K562 (cell line): ENCODE results near the gene FKBP7. TPM values are rescaled to one million over a fixed set of nuclear protein-coding genes. Genes with fewer than 3 reads are reported as not detected.

Experiments used
- ATAC-seq: fragments of 200-7000 bp; cut with Tn5 transposase; 3 replicates; pipeline ENCODE4 v1.9.1; 2020; ENCODE audit warnings: moderate library complexity
- BruUV-seq: library from RNA; stranded (reverse); fragments of 400-500 nt; replicated peaks from 2 replicates; lab custom pipeline; 2021; lab: Mats Ljungman, UMichigan
- CTCF ChIA-PET: fragments of 300-600 bp; formaldehyde crosslinking; extraction: SDS; loops from one replicate; lab custom pipeline; 2021; ENCODE audit warnings: low intra/inter-chr PET ratio; lab: Yijun Ruan, JAX
- POLR2A ChIA-PET: fragments of 300-600, 350-650 bp; sonication (Branson Sonifier 250); formaldehyde crosslinking; extraction: SDS; loops from one replicate; lab custom pipeline; 2021; ENCODE audit warnings: antibody characterized with exemption, inconsistent platforms; lab: Yijun Ruan, JAX
- DNase-seq, 4 experiments: peaks; one replicate each; pipeline versions ENCODE4 v3.0.0 to v3.0.0-alpha.2; 2011 to 2018; ENCODE audit warnings: low spot score in 3 of 4, mixed read lengths in 3 of 4; ENCODE audit errors: extremely low read depth in 1 of 4
- FAIRE-seq: peaks from 2 replicates; lab custom pipeline; 2011; peaks lifted over from hg19 to GRCh38; lab: Jason Lieb, UNC
- H2AFZ ChIP-seq: 2 replicates; pipeline ENCODE4 v1.6.0; 2011; ENCODE audit warnings: low read depth, low read length, control low read depth, inconsistent platforms
- H3K27ac ChIP-seq: fragments of 200-600 bp; 3 replicates; pipeline ENCODE4 v1.8.0; 2011; ENCODE audit warnings: low read depth, mild to moderate bottlenecking, control low read depth, inconsistent platforms, low read length, moderate library complexity, mixed read lengths; ENCODE audit errors: extremely low read depth
- H3K27me3 ChIP-seq, 2 experiments: fragments of 300-600 bp in 1 of 2; 2 replicates in 1 of 2; 3 replicates in 1 of 2; pipeline versions ENCODE4 v1.6.0 to v1.8.0; 2011; ENCODE audit warnings: inconsistent platforms in 2 of 2, low read length in 2 of 2, mild to moderate bottlenecking in 1 of 2, mixed read lengths in 1 of 2, moderate library complexity in 1 of 2; ENCODE audit not compliant: control insufficient read depth in 2 of 2, insufficient read depth in 2 of 2
- H3K36me3 ChIP-seq: fragments of 300-600 bp; 3 replicates; pipeline ENCODE4 v1.8.0; 2011; ENCODE audit warnings: mild to moderate bottlenecking, low read length, inconsistent platforms; ENCODE audit not compliant: control insufficient read depth, insufficient read depth
- H3K4me1 ChIP-seq, 2 experiments: fragments of 200-600 bp in 1 of 2; replicated peaks in 1 of 2; 2 replicates in 1 of 2; 3 replicates in 1 of 2; pipeline versions ENCODE4 v1.5.1 to v1.8.0; 2011; ENCODE audit warnings: inconsistent platforms in 2 of 2, low read length in 2 of 2, mild to moderate bottlenecking in 1 of 2, mixed read lengths in 1 of 2, moderate library complexity in 1 of 2; ENCODE audit not compliant: control insufficient read depth in 2 of 2, insufficient read depth in 2 of 2
- H3K4me2 ChIP-seq: 2 replicates; pipeline ENCODE4 v1.6.1; 2011; ENCODE audit warnings: low read length, control low read depth, inconsistent platforms, mixed read lengths; ENCODE audit not compliant: insufficient read depth
- H3K4me3 ChIP-seq: fragments of 200-600 bp; sonication (generic), shearing (Covaris generic); 2 replicates; pipeline ENCODE4 v1.5.1; 2016; ENCODE audit warnings: control low read depth, inconsistent platforms
- H3K79me2 ChIP-seq: fragments of 200-600 bp; 3 replicates; pipeline ENCODE4 v1.8.0; 2011; ENCODE audit warnings: low read length, inconsistent platforms; ENCODE audit not compliant: control insufficient read depth, insufficient read depth
- H3K9ac ChIP-seq, 2 experiments: 2 replicates each; pipeline versions ENCODE4 v1.6.0 to v1.6.1; 2011; ENCODE audit warnings: low read depth in 2 of 2, low read length in 2 of 2, control low read depth in 1 of 2, inconsistent platforms in 1 of 2, mild to moderate bottlenecking in 1 of 2, mixed read lengths in 1 of 2; ENCODE audit not compliant: insufficient read depth in 1 of 2
- H3K9me1 ChIP-seq: one replicate; pipeline ENCODE4 v1.6.0; 2011; ENCODE audit warnings: inconsistent platforms, mild to moderate bottlenecking, low read length, moderate library complexity; ENCODE audit not compliant: control insufficient read depth, insufficient read depth
- H3K9me3 ChIP-seq: replicated peaks from 2 replicates; pipeline ENCODE4 v1.5.1; 2011; ENCODE audit warnings: low read depth, low read length, inconsistent platforms; ENCODE audit not compliant: control insufficient read depth, insufficient read depth
- H4K20me1 ChIP-seq: replicated peaks from 2 replicates; pipeline ENCODE4 v1.6.1; 2011; ENCODE audit warnings: low read length, inconsistent platforms, mixed read lengths; ENCODE audit not compliant: control insufficient read depth, insufficient read depth
- CC2D1A ChIP-seq: fragments of 450-650 bp; IDR thresholded peaks from 2 replicates; pipeline ENCODE4 v1.6.1; 2017; ENCODE audit warnings: mild to moderate bottlenecking
- CREB1 ChIP-seq, 2 experiments: sonication (generic) in 1 of 2; formaldehyde crosslinking in 1 of 2; IDR thresholded peaks; 2 replicates each; pipeline versions ENCODE4 v1.6.1 to v1.8.0; 2012 to 2022; ENCODE audit warnings: inconsistent platforms in 1 of 2, mild to moderate bottlenecking in 1 of 2, missing genetic modification reagents in 1 of 2, moderate library complexity in 1 of 2
- FOXO4 ChIP-seq: fragments of 450-650 bp; formaldehyde crosslinking; IDR thresholded peaks from 2 replicates; pipeline ENCODE4 v1.4.0; 2020; ENCODE audit warnings: mild to moderate bottlenecking, moderate library complexity
- KDM1A ChIP-seq, 2 experiments: fragments of 450-650 bp; IDR thresholded peaks; 2 replicates each; pipeline ENCODE4 v1.6.1; 2016; ENCODE audit warnings: mild to moderate bottlenecking in 2 of 2
- LCOR ChIP-seq: sonication (generic); formaldehyde crosslinking; IDR thresholded peaks from 2 replicates; pipeline ENCODE4 v1.8.0; 2022; ENCODE audit warnings: mild to moderate bottlenecking, missing genetic modification reagents
- MTF1 ChIP-seq: fragments of 250-450 bp; sonication (Bioruptor Pico); IDR thresholded peaks from 2 replicates; pipeline ENCODE4 v1.9.0; 2021; ENCODE audit warnings: moderate library complexity, mild to moderate bottlenecking, inconsistent platforms, borderline replicate concordance
- STAT6 ChIP-seq: sonication (generic); formaldehyde crosslinking; IDR thresholded peaks from 2 replicates; pipeline ENCODE4 v1.8.1; 2023; ENCODE audit warnings: mild to moderate bottlenecking, missing genetic modification reagents
- TCF3 ChIP-seq: sonication (generic); formaldehyde crosslinking; IDR thresholded peaks from 2 replicates; pipeline ENCODE4 v1.4.0; 2020; ENCODE audit warnings: mild to moderate bottlenecking, missing genetic modification reagents
- TRIM28 ChIP-seq: fragments of 450-650 bp; IDR thresholded peaks from 2 replicates; pipeline ENCODE4 v1.6.1; 2017
- WHSC1 ChIP-seq: IDR thresholded peaks from one replicate; pipeline ENCODE4 v1.6.1; 2012; ENCODE audit warnings: low read length, control low read depth, inconsistent platforms
- ZBED1 ChIP-seq: IDR thresholded peaks from 2 replicates; pipeline ENCODE4 v1.6.1; 2014
- ZBTB12 ChIP-seq: fragments of 250-450 bp; sonication (Bioruptor Pico); IDR thresholded peaks from 2 replicates; pipeline ENCODE4 v1.4.0; 2020
- ZNF134 ChIP-seq: fragments of 250-450 bp; sonication (Bioruptor Pico); conservative IDR thresholded peaks from 2 replicates; pipeline ENCODE4 v1.4.0; 2020
- ZNF175 ChIP-seq: fragments of 200-800 bp; sonication (Bioruptor generic); IDR thresholded peaks from 2 replicates; pipeline ENCODE4 v1.6.1; 2016; ENCODE audit warnings: low read depth, mild to moderate bottlenecking, missing genetic modification characterization, missing compliant biosample characterization
- ZNF224 ChIP-seq: sonication (generic); formaldehyde crosslinking; IDR thresholded peaks from 2 replicates; pipeline ENCODE4 v1.8.0; 2022; ENCODE audit warnings: mild to moderate bottlenecking, missing genetic modification reagents
- ZNF449 ChIP-seq: fragments of 250-450 bp; sonication (Bioruptor Pico); IDR thresholded peaks from 2 replicates; pipeline ENCODE4 v1.8.0; 2022; ENCODE audit warnings: moderate library complexity, mild to moderate bottlenecking, inconsistent platforms
- ZNF668 ChIP-seq: fragments of 250-450 bp; sonication (Bioruptor Pico); IDR thresholded peaks from 2 replicates; pipeline ENCODE4 v1.8.0; 2022; ENCODE audit warnings: mild to moderate bottlenecking, inconsistent platforms
- ZZZ3 ChIP-seq: fragments of 450-650 bp; IDR thresholded peaks from 2 replicates; pipeline ENCODE4 v1.6.1; 2016; ENCODE audit warnings: antibody characterized with exemption, mild to moderate bottlenecking, moderate library complexity
- WGBS: fragments of 100-300 bp; shearing (Covaris generic); methylation state at CpG from one replicate; pipeline ENCODE4 v1.1.6; 2016; ENCODE audit warnings: low coverage, mixed read lengths; ENCODE audit not compliant: insufficient coverage; ENCODE audit errors: missing lambda C conversion rate; 5-methylcytosine and 5-hydroxymethylcytosine counted together
- in situ Hi-C: fragments of 300-500 bp; cut with MboI; formaldehyde crosslinking; loops from 4 replicates; pipeline ENCODE4 v1.15.0; 2018; ENCODE audit warnings: inconsistent platforms, mixed read lengths
- intact Hi-C: fragments of 100-400 bp; cut with micrococcal nuclease; formaldehyde crosslinking; loops from 2 replicates; pipeline ENCODE4 v1.14.2; 2022
- polyA plus RNA-seq, 8 experiments: library from polyadenylated mRNA; depleted of rRNA in 4 of 8; stranded (reverse) in 5 of 8; unstranded in 3 of 8; fragments of >200 nt; fragmentation: Nextera tagmentation in 2 of 8; fragmentation: Illumina TruSeq in 1 of 8; extraction: Ambion mirVana in 2 of 8; extraction: Trizol in 1 of 8; gene quantifications; 2 replicates each; pipeline versions ENCODE4 v1.2.1 to v1.2.3, GENCODE V29; 2011 to 2014; ENCODE audit warnings: inconsistent platforms in 1 of 8, missing spikeins in 1 of 8
- total RNA-seq, 7 experiments: library from RNA; depleted of rRNA in 6 of 7; stranded (reverse); fragments of >200 nt in 6 of 7; fragmentation: Illumina TruSeq in 2 of 7; extraction: Trizol in 2 of 7; gene quantifications; 2 replicates each; pipeline versions ENCODE4 v1.2.1 to v1.2.3, GENCODE V29; 2011 to 2021; ENCODE audit warnings: low replicate concordance in 1 of 7

The FKBP7 gene
- total and polyA plus RNA-seq, 9 of the 15 experiments (the other 6 are each of a cell fraction or from before 2014, with no cell fraction given), result 6.1 to 23.2 (median 19.0) TPM

- FAIRE-seq (no peak), DNase-seq (peak in 3 of 4 experiments; percentile 26 to 41 (median 30)), ATAC-seq (peak; percentile 18; the same call in 2 of the 3 replicates)
- peaks cover 1 to 5% of the 10 kb centered on the region in 2 experiments; a peak in 4 of 5 replicates for H3K4me1 ChIP-seq
- WGBS, result 17% methylated on average over 2 of the region's 2 CpGs
- no peak overlapping the region for H3K27ac ChIP-seq
- H3K4me2 ChIP-seq, result no peak overlapping the region
- peaks cover 13% of the 10 kb centered on the region for H3K79me2 ChIP-seq
- H2AFZ ChIP-seq, result no peak overlapping the region
- H3K9me1 ChIP-seq, result no peaks in the 10 kb centered on the region
- H4K20me1 ChIP-seq, result no peaks in the 10 kb centered on the region
- in situ Hi-C loops (no loop called here), intact Hi-C loops (loop anchor here (10.0 kb wide), 2 partner anchors 291 to 1531 kb away; partner anchors contain the start of gene CWC22)
- H3K27me3 ChIP-seq, result no peaks in the 10 kb centered on the region
- no peaks in the 10 kb centered on the region for H3K9me3 ChIP-seq
- no peaks in the 10 kb centered on the region for H3K36me3 ChIP-seq
- no peak overlapping the region for H3K4me3 ChIP-seq
- BruUV-seq, result no TSS peak
- ChIA-PET CTCF (no interaction called here), POLR2A (no interaction called here)
- no peak overlapping the region for H3K9ac ChIP-seq
- no peak for TF ChIP-seq ZNF449
- TF ChIP-seq ZZZ3, result no peak
- 0 out of 2 replicates have a peak, but pooled peaks have one; percentile 46 for TF ChIP-seq ZNF134 (CRISPR knock-in tag)
- TF ChIP-seq ZNF224, result no peak
- TF ChIP-seq LCOR, result no peak
- TF ChIP-seq MTF1 (CRISPR knock-in tag), result no peak
- TF ChIP-seq TRIM28, result no peak
- TF ChIP-seq WHSC1, result no peak
- TF ChIP-seq ZNF668 (CRISPR knock-in tag), result no peak
- TF ChIP-seq STAT6 (CRISPR knock-in tag), result no peak
- peak; percentile 18; the same call in 1 of the 2 replicates for TF ChIP-seq CREB1 (IDR thresholded peaks at IDR 0.05)
- no peak for TF ChIP-seq CREB1 (CRISPR knock-in tag; IDR thresholded peaks at IDR 0.05)
- no peak for TF ChIP-seq ZNF175 (CRISPR knock-in tag)
- TF ChIP-seq ZBED1, result no peak
- TF ChIP-seq CC2D1A, result no peak
- TF ChIP-seq FOXO4 (CRISPR knock-in tag), result no peak
- peak in 1 of 2 experiments; percentile 44; a peak in 1 of 4 replicates for TF ChIP-seq KDM1A (IDR thresholded peaks at IDR 0.05)
- TF ChIP-seq TCF3 (CRISPR knock-in tag), result peak; percentile 42; the same call in 1 of the 2 replicates
- no peak for TF ChIP-seq ZBTB12 (CRISPR knock-in tag)
Measured at GRCh38 chr2:178473373-178473772, 5.0 kb downstream of the FKBP7 start.
